Endothelial cell of umbilical vein (primary cell): ENCODE data around the gene PRRC1. TPM values are rescaled to one million over a fixed set of nuclear protein-coding genes. Genes with fewer than 3 reads are reported as not detected.

ENCODE experiments used
- BruUV-seq: library from RNA; stranded (reverse); fragments of 400-500 nt; replicated peaks from 2 replicates; lab custom pipeline; 2021; lab: Mats Ljungman, UMichigan
- CTCF ChIA-PET: fragments of 300-600, 350-600 bp; sonication (Branson Sonifier 250); formaldehyde crosslinking; loops from one replicate; lab custom pipeline; 2021; ENCODE audit warnings: antibody characterized with exemption, inconsistent platforms; lab: Charles Lee
- POLR2A ChIA-PET: fragments of 300-600, 350-600 bp; sonication (Branson Sonifier 250); formaldehyde crosslinking; loops from one replicate; lab custom pipeline; 2021; ENCODE audit warnings: antibody characterized with exemption, inconsistent platforms; lab: Charles Lee
- DNase-seq: peaks from one replicate; pipeline ENCODE4 v3.0.0-alpha.2; 2011; ENCODE audit warnings: low read depth, low spot score
- FAIRE-seq: peaks from 2 replicates; lab custom pipeline; 2011; peaks lifted over from hg19 to GRCh38; lab: Jason Lieb, UNC
- H2AFZ ChIP-seq: 2 replicates; pipeline ENCODE4 v1.6.0; 2012; ENCODE audit warnings: low read depth, low read length, control low read depth, inconsistent platforms
- H3K27ac ChIP-seq: 2 replicates; pipeline ENCODE4 v1.5.1; 2011; ENCODE audit warnings: low read depth, mild to moderate bottlenecking, control low read depth, low read length, moderate library complexity; ENCODE audit not compliant: insufficient read depth
- H3K27me3 ChIP-seq, 2 experiments: 2 replicates each; pipeline versions ENCODE4 v1.6.0 to v1.6.1; 2011; ENCODE audit warnings: low read length in 2 of 2, mixed read lengths in 1 of 2; ENCODE audit not compliant: control insufficient read depth in 2 of 2, insufficient read depth in 2 of 2
- H3K36me3 ChIP-seq, 2 experiments: 2 replicates in 1 of 2; 3 replicates in 1 of 2; pipeline ENCODE4 v1.5.1; 2011; ENCODE audit warnings: low read length in 2 of 2, mild to moderate bottlenecking in 1 of 2, moderate library complexity in 1 of 2; ENCODE audit not compliant: control insufficient read depth in 2 of 2, insufficient read depth in 2 of 2; ENCODE audit errors: extremely low read depth in 1 of 2
- H3K4me1 ChIP-seq: 3 replicates; pipeline ENCODE4 v1.5.1; 2011; ENCODE audit warnings: mild to moderate bottlenecking, low read length; ENCODE audit not compliant: control insufficient read depth, insufficient read depth; ENCODE audit errors: extremely low read depth
- H3K4me2 ChIP-seq: 2 replicates; pipeline ENCODE4 v1.6.1; 2011; ENCODE audit warnings: low read length, control low read depth, mixed read lengths; ENCODE audit not compliant: insufficient read depth
- H3K4me3 ChIP-seq, 3 experiments: fragments of 200-600 bp in 1 of 3; sonication (generic), shearing (Covaris generic) in 1 of 3; replicated peaks in 1 of 3; 2 replicates each; pipeline ENCODE4 v1.5.1; 2011 to 2016; ENCODE audit warnings: control low read depth in 3 of 3, low read length in 3 of 3, mild to moderate bottlenecking in 2 of 3, inconsistent platforms in 1 of 3, low read depth in 1 of 3, moderate library complexity in 1 of 3; ENCODE audit not compliant: insufficient read depth in 1 of 3
- H3K79me2 ChIP-seq: 2 replicates; pipeline ENCODE4 v1.6.0; 2012; ENCODE audit warnings: low read length, inconsistent platforms; ENCODE audit not compliant: control insufficient read depth, insufficient read depth
- H3K9ac ChIP-seq: replicated peaks from 2 replicates; pipeline ENCODE3; 2011; ENCODE audit warnings: low read length, control low read depth; ENCODE audit not compliant: insufficient read depth; ENCODE audit errors: extremely low read depth
- H3K9me1 ChIP-seq: replicated peaks from 3 replicates; pipeline ENCODE4 v1.6.0; 2011; ENCODE audit warnings: mild to moderate bottlenecking, low read length; ENCODE audit not compliant: control insufficient read depth, insufficient read depth; ENCODE audit errors: extremely low read depth
- H3K9me3 ChIP-seq: replicated peaks from 2 replicates; pipeline ENCODE4 v1.5.1; 2012; ENCODE audit warnings: low read length, inconsistent platforms; ENCODE audit not compliant: control insufficient read depth, insufficient read depth
- H4K20me1 ChIP-seq: replicated peaks from 2 replicates; pipeline ENCODE3; 2011; ENCODE audit warnings: mild to moderate bottlenecking, low read length; ENCODE audit not compliant: control insufficient read depth, insufficient read depth; ENCODE audit errors: extremely low read depth
- CTCF ChIP-seq, 2 donors: IDR thresholded peaks; 1 replicate in 1 of 2; 2 replicates in 1 of 2; pipeline ENCODE4 v1.5.1; 2011; ENCODE audit warnings: low read length in 2 of 2, mild to moderate bottlenecking in 2 of 2, moderate library complexity in 2 of 2, control low read depth in 1 of 2, inconsistent platforms in 1 of 2, low read depth in 1 of 2; ENCODE audit not compliant: insufficient read depth in 1 of 2; ENCODE audit errors: extremely low read depth in 1 of 2
- EZH2 ChIP-seq: IDR thresholded peaks from 2 replicates; pipeline ENCODE4 v1.6.1; 2012; ENCODE audit warnings: borderline replicate concordance, low read depth, mild to moderate bottlenecking, moderate library complexity, low read length, inconsistent platforms; ENCODE audit not compliant: severe bottlenecking
- FOS ChIP-seq: IDR thresholded peaks from 2 replicates; pipeline ENCODE4 v1.6.1; 2011; ENCODE audit warnings: mild to moderate bottlenecking, low read length, moderate library complexity, borderline replicate concordance; ENCODE audit not compliant: insufficient read depth
- GATA2 ChIP-seq: IDR thresholded peaks from 2 replicates; pipeline ENCODE4 v1.7.0; 2011; ENCODE audit warnings: low read depth, mild to moderate bottlenecking, moderate library complexity, mixed read lengths, low read length; ENCODE audit not compliant: insufficient read length, insufficient read depth
- JUN ChIP-seq: IDR thresholded peaks from 2 replicates; pipeline ENCODE4 v1.6.1; 2011; ENCODE audit warnings: borderline replicate concordance, low read depth; ENCODE audit not compliant: insufficient read length, insufficient read depth
- MAX ChIP-seq: IDR thresholded peaks from 2 replicates; pipeline ENCODE4 v1.6.1; 2011; ENCODE audit not compliant: insufficient read depth, insufficient read length
- MYC ChIP-seq: IDR thresholded peaks from one replicate; pipeline ENCODE4 v1.6.1; 2011; ENCODE audit warnings: mild to moderate bottlenecking, low read depth, low read length
- POLR2A ChIP-seq: IDR thresholded peaks from 2 replicates; pipeline ENCODE4 v1.6.1; 2012; ENCODE audit warnings: low read depth, mild to moderate bottlenecking, control low read depth, low read length
- POLR2AphosphoS5 ChIP-seq: IDR thresholded peaks from 2 replicates; pipeline ENCODE4 v1.6.1; 2012; ENCODE audit warnings: low read depth, mild to moderate bottlenecking, control low read depth, low read length, moderate library complexity; ENCODE audit not compliant: insufficient read depth
- dilution Hi-C: fragments of 300-500 bp; cut with MboI; formaldehyde crosslinking; loops from one replicate; pipeline ENCODE4 v1.15.0; 2019; ENCODE audit warnings: low sequenced_read_pairs; ENCODE audit not compliant: extremely low pct_ligation_motif_present
- intact Hi-C: fragments of 100-400 bp; cut with micrococcal nuclease; formaldehyde crosslinking; loops from one replicate; pipeline ENCODE4 v1.10.0; 2022
- polyA plus RNA-seq, 4 experiments: library from polyadenylated mRNA; depleted of rRNA in 3 of 4; stranded (reverse) in 3 of 4; unstranded in 1 of 4; fragments of >200 nt; gene quantifications; 2 replicates each; pipeline versions ENCODE4 v1.2.1 to v1.2.3, GENCODE V29; 2011 to 2012; ENCODE audit warnings: missing spikeins in 1 of 4
- total RNA-seq: library from RNA; stranded (reverse); gene quantifications from 2 replicates; pipeline ENCODE4 v1.2.3, GENCODE V29; 2021

The PRRC1 gene
- total and polyA plus RNA-seq, 2 donors (not counting 3 experiments of a cell fraction or from before 2014, with no cell fraction given) = 64.4 to 77.6 TPM

- Histone ChIP-seq H3K9ac (no peak overlapping the region), H3K4me2 (no peak overlapping the region), H3K4me1 (no peaks in the 10 kb centered on the region), H4K20me1 (no peaks in the 10 kb centered on the region), H3K27me3 (peaks cover 6% of the 10 kb centered on the region in 2 experiments), H2AFZ (no peak overlapping the region), H3K4me3 (no peak overlapping the region), H3K27ac (no peak overlapping the region), H3K9me1 (no peaks in the 10 kb centered on the region), H3K9me3 (no peaks in the 10 kb centered on the region), H3K36me3 (no peaks in the 10 kb centered on the region), H3K79me2 (no peaks in the 10 kb centered on the region)
- POLR2A ChIA-PET = no interaction called here
- no peak for FAIRE-seq
- dilution Hi-C loops = no loop called here
- CTCF ChIA-PET = interaction anchor here (1.2 to 2.0 kb wide), 5 partner anchors 10 to 640 kb away, joined by 3 to 5 read pairs (median 4); no protein-coding TSS in a partner anchor
- intact Hi-C loops = loop anchor here (5.0 kb wide), 2 partner anchors 1116 to 1281 kb away; no protein-coding TSS in a partner anchor
- TF ChIP-seq POLR2A (no peak), CTCF (IDR thresholded peaks at IDR 0.05; ENCODE audit: extremely low read depth in 1 of 2, insufficient read depth in 1 of 2, low read depth in 1 of 2, low read length in 2 of 2) (no peak), POLR2AphosphoS5 (no peak), EZH2 (no peak), JUN (no peak), MAX (no peak), MYC (no peak), FOS (no peak), GATA2 (no peak)
- BruUV-seq = no TSS peak
- no peak for DNase-seq
These were observed 43.8 kb downstream of the PRRC1 start for GRCh38 chr5:127561254-127561653.
